SK-N-SH (cell line): ENCODE measurements around the gene SSB.

ENCODE experiments used
- EZH2phosphoT487 ChIP-seq: fragments of 200-600 bp; sonication (generic); IDR thresholded peaks from 2 replicates; pipeline ENCODE4 v1.6.1; 2017; ENCODE audit warnings: low read depth, mixed run types, mild to moderate bottlenecking, antibody characterized with exemption, moderate library complexity, borderline replicate concordance
- FOXJ3 ChIP-seq: sonication (generic); formaldehyde crosslinking; IDR thresholded peaks from 2 replicates; pipeline ENCODE4 v1.5.1; 2020; ENCODE audit warnings: mild to moderate bottlenecking, missing genetic modification reagents
- GABPA ChIP-seq: IDR thresholded peaks from 2 replicates; pipeline ENCODE4 v1.4.0; 2012; ENCODE audit warnings: low read depth, mild to moderate bottlenecking
- MXI1 ChIP-seq: IDR thresholded peaks from 2 replicates; pipeline ENCODE4 v1.6.1; 2012; ENCODE audit warnings: mild to moderate bottlenecking, low read depth, low read length, improper control_type of control experiment
- NRF1 ChIP-seq: IDR thresholded peaks from 2 replicates; pipeline ENCODE4 v1.6.1; 2012; ENCODE audit warnings: low read depth, mild to moderate bottlenecking, low read length
- RAD21 ChIP-seq: IDR thresholded peaks from 2 replicates; pipeline ENCODE4 v1.6.1; 2012; ENCODE audit warnings: mild to moderate bottlenecking, low read length
- TCF12 ChIP-seq: IDR thresholded peaks from 2 replicates; pipeline ENCODE4 v1.4.0; 2012
- USF2 ChIP-seq: fragments of 150-350 bp; IDR thresholded peaks from 2 replicates; pipeline ENCODE4 v1.6.1; 2017; ENCODE audit warnings: antibody characterized with exemption, low read length, low read depth, borderline replicate concordance
- TF ChIP-seq, protein P1 (sequence below): fragments of 200-600 bp; sonication (generic); IDR thresholded peaks from 2 replicates; pipeline ENCODE4 v1.6.1; 2017; ENCODE audit warnings: antibody characterized with exemption, mild to moderate bottlenecking, moderate library complexity
- TF ChIP-seq, protein P2 (sequence below): IDR thresholded peaks from 2 replicates; pipeline ENCODE4 v1.4.0; 2012; ENCODE audit warnings: low read depth, borderline replicate concordance

DNA sequence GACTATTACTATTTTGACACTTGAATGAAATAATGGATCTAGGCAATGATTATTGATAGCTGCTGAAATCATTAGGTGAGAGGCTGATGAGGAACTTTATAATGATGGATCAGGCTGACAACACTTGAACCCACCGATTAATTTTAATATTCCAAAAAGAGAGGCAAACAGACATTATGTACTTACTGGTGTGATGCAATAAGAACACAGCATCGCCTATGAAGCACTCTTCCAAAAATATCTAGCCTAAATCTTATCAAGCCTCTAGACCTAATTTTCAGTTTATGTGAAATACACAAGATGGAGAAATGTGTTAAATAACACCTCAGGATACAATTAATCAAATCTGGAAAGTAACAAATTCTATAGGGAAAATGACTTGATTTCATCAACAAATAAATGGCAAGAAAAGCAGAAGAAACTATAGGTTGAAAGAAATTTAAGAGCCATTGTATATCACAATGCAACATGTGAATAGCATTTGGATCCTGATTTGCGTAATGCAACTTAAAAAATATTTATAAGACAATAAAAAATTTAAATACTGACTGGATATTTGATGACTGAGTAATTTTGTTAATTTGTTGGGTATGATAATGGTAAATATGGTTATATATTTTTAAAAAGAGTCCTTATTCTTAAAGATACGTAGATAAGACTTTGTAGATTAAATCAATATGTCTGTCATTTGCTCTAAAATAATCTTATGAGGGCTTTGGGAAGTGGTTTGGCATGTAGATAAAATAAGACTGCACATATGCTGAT is 17.2 kb upstream of the SSB start:
- no peak for TF ChIP-seq USF2
- TF ChIP-seq, protein P1, sequence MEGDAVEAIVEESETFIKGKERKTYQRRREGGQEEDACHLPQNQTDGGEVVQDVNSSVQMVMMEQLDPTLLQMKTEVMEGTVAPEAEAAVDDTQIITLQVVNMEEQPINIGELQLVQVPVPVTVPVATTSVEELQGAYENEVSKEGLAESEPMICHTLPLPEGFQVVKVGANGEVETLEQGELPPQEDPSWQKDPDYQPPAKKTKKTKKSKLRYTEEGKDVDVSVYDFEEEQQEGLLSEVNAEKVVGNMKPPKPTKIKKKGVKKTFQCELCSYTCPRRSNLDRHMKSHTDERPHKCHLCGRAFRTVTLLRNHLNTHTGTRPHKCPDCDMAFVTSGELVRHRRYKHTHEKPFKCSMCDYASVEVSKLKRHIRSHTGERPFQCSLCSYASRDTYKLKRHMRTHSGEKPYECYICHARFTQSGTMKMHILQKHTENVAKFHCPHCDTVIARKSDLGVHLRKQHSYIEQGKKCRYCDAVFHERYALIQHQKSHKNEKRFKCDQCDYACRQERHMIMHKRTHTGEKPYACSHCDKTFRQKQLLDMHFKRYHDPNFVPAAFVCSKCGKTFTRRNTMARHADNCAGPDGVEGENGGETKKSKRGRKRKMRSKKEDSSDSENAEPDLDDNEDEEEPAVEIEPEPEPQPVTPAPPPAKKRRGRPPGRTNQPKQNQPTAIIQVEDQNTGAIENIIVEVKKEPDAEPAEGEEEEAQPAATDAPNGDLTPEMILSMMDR = no peak
- no peak for TF ChIP-seq GABPA
- TF ChIP-seq FOXJ3 (CRISPR knock-in tag) = no peak
- TF ChIP-seq MXI1 = no peak
- no peak for TF ChIP-seq EZH2phosphoT487
- no peak for TF ChIP-seq TCF12
- no peak for TF ChIP-seq RAD21
- TF ChIP-seq NRF1 = no peak
- TF ChIP-seq, protein P2, sequence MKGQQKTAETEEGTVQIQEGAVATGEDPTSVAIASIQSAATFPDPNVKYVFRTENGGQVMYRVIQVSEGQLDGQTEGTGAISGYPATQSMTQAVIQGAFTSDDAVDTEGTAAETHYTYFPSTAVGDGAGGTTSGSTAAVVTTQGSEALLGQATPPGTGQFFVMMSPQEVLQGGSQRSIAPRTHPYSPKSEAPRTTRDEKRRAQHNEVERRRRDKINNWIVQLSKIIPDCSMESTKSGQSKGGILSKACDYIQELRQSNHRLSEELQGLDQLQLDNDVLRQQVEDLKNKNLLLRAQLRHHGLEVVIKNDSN = no peak
